Bronchial epithelial cell (primary cell): ENCODE data around the gene FBXW4. TPM values are rescaled to one million over a fixed set of nuclear protein-coding genes. Genes with fewer than 3 reads are reported as not detected.

Experiments used
- DNase-seq: peaks from one replicate; pipeline ENCODE4 v3.0.0-alpha.2; 2010; ENCODE audit warnings: low read depth
- FAIRE-seq: peaks from 2 replicates; lab custom pipeline; 2011; peaks lifted over from hg19 to GRCh38; lab: Jason Lieb, UNC
- H3K27me3 ChIP-seq: 2 replicates; pipeline ENCODE4 v1.5.1; 2011; ENCODE audit warnings: low read length; ENCODE audit not compliant: control insufficient read depth, insufficient read depth
- H3K36me3 ChIP-seq: 2 replicates; pipeline ENCODE4 v1.5.1; 2011; ENCODE audit warnings: low read length; ENCODE audit not compliant: control insufficient read depth, insufficient read depth
- H3K4me3 ChIP-seq: 2 replicates; pipeline ENCODE4 v1.5.1; 2011; ENCODE audit warnings: mild to moderate bottlenecking, low read depth, low read length, control low read depth
- CTCF ChIP-seq: IDR thresholded peaks from 2 replicates; pipeline ENCODE4 v1.5.1; 2011; ENCODE audit warnings: mild to moderate bottlenecking, moderate library complexity, low read length, control low read depth, inconsistent platforms; ENCODE audit not compliant: insufficient read depth, severe bottlenecking
- total RNA-seq: library from RNA; depleted of rRNA; stranded (reverse); fragments of >200 nt; gene quantifications from 2 replicates; pipeline ENCODE4 v1.2.1, GENCODE V29; 2014

FBXW4 gene
- total RNA-seq, 1 donor from 2014 or later, result 49.5 TPM

GRCh38 chr10:101693978-101694673, 844 bp downstream of the FBXW4 start:
- TF ChIP-seq CTCF, result no peak
- no peak for FAIRE-seq

GRCh38 chr10:101693651-101693977, 1.4 kb downstream of the FBXW4 start:
- peak; percentile 30 for DNase-seq
- H3K36me3 ChIP-seq, result no peaks in the 10 kb centered on the region
- no peak for TF ChIP-seq CTCF
- H3K4me3 ChIP-seq, result peak overlapping the region; percentile 97
- FAIRE-seq, result no peak
- H3K27me3 ChIP-seq, result no peaks in the 10 kb centered on the region

More at GRCh38 chr10:101693978-101694673, 844 bp downstream of the FBXW4 start:
- Histone ChIP-seq H3K4me3 (peak overlapping the region; percentile 97), H3K36me3 (no peaks in the 10 kb centered on the region), H3K27me3 (no peaks in the 10 kb centered on the region)
- DNase-seq, result peak; percentile 27

GRCh38 chr10:101691081-101691480, 3.9 kb downstream of the FBXW4 start:
- H3K4me3 ChIP-seq, result no peak overlapping the region
- DNase-seq, result no peak
- no peaks in the 10 kb centered on the region for H3K36me3 ChIP-seq
- no peaks in the 10 kb centered on the region for H3K27me3 ChIP-seq
- no peak for FAIRE-seq
- no peak for TF ChIP-seq CTCF

- no peak for FAIRE-seq
Measured at GRCh38 chr10:101690461-101690860, 4.5 kb downstream of the FBXW4 start.

GRCh38 chr10:101687071-101687658, 7.8 kb downstream of the FBXW4 start:
- no peaks in the 10 kb centered on the region for H3K36me3 ChIP-seq
- no peak for TF ChIP-seq CTCF
- no peak overlapping the region for H3K4me3 ChIP-seq
- DNase-seq (no peak), FAIRE-seq (no peak)
- H3K27me3 ChIP-seq, result no peaks in the 10 kb centered on the region

More at GRCh38 chr10:101690461-101690860, 4.5 kb downstream of the FBXW4 start:
- DNase-seq, result no peak
- no peaks in the 10 kb centered on the region for H3K27me3 ChIP-seq
- no peak for TF ChIP-seq CTCF
- H3K36me3 ChIP-seq, result no peaks in the 10 kb centered on the region
- no peak overlapping the region for H3K4me3 ChIP-seq
